H9 (cell line): ENCODE measurements around the gene ACP6. TPM values are rescaled to one million over a fixed set of nuclear protein-coding genes. Genes with fewer than 3 reads are reported as not detected.

Experiments used
- DNase-seq: peaks from one replicate; pipeline ENCODE4 v3.0.0-alpha.2; 2017
- H2AFZ ChIP-seq: one replicate; pipeline ENCODE4 v1.6.1; 2013; ENCODE audit warnings: mild to moderate bottlenecking, low read length, control low read depth, moderate library complexity
- H2AK5ac ChIP-seq: 2 replicates; pipeline ENCODE4 v1.6.1; 2013; ENCODE audit warnings: low read length, control low read depth, mixed read lengths; ENCODE audit not compliant: insufficient read length
- H2BK120ac ChIP-seq: one replicate; pipeline ENCODE4 v1.6.1; 2013; ENCODE audit warnings: low read depth, mild to moderate bottlenecking, low read length, control low read depth, inconsistent platforms; ENCODE audit not compliant: poor library complexity, severe bottlenecking
- H2BK12ac ChIP-seq: 2 replicates; pipeline ENCODE4 v1.6.1; 2013; ENCODE audit warnings: low read length, control low read depth, mixed read lengths, low read depth; ENCODE audit not compliant: insufficient read length
- H2BK15ac ChIP-seq: 2 replicates; pipeline ENCODE4 v1.6.1; 2013; ENCODE audit warnings: low read depth, low read length, control low read depth
- H2BK20ac ChIP-seq: one replicate; pipeline ENCODE4 v1.6.1; 2013; ENCODE audit warnings: low read depth, mild to moderate bottlenecking, low read length, control low read depth, inconsistent platforms; ENCODE audit not compliant: poor library complexity, severe bottlenecking
- H2BK5ac ChIP-seq: 2 replicates; pipeline ENCODE4 v1.6.1; 2013; ENCODE audit warnings: low read length, control low read depth, mixed read lengths; ENCODE audit not compliant: insufficient read length
- H3K14ac ChIP-seq: 2 replicates; pipeline ENCODE4 v1.6.1; 2013; ENCODE audit warnings: low read length, control low read depth; ENCODE audit not compliant: insufficient read depth
- H3K18ac ChIP-seq: 2 replicates; pipeline ENCODE4 v1.6.1; 2013; ENCODE audit warnings: low read depth, mild to moderate bottlenecking, mixed read lengths, low read length, control low read depth; ENCODE audit not compliant: insufficient read length
- H3K23ac ChIP-seq: 2 replicates; pipeline ENCODE4 v1.6.1; 2013; ENCODE audit warnings: low read length, control low read depth, mixed read lengths, low read depth; ENCODE audit not compliant: insufficient read length
- H3K23me2 ChIP-seq: 2 replicates; pipeline ENCODE4 v1.6.1; 2013; ENCODE audit warnings: low read depth, mild to moderate bottlenecking, mixed read lengths, low read length, control low read depth; ENCODE audit not compliant: insufficient read length, poor library complexity, severe bottlenecking
- H3K27ac ChIP-seq: 2 replicates; pipeline ENCODE4 v1.5.1; 2013; ENCODE audit warnings: low read length, control low read depth, mixed read lengths, low read depth; ENCODE audit not compliant: insufficient read length
- H3K27me3 ChIP-seq: 2 replicates; pipeline ENCODE4 v1.6.1; 2013; ENCODE audit warnings: low read length, control low read depth, inconsistent platforms; ENCODE audit not compliant: insufficient read depth
- H3K4ac ChIP-seq: 2 replicates; pipeline ENCODE4 v1.6.1; 2013; ENCODE audit warnings: low read depth, mild to moderate bottlenecking, control low read depth, inconsistent platforms, low read length, moderate library complexity
- H3K4me1 ChIP-seq: 2 replicates; pipeline ENCODE4 v1.6.1; 2013; ENCODE audit warnings: low read length, control low read depth, inconsistent platforms; ENCODE audit not compliant: insufficient read depth
- H3K4me2 ChIP-seq: 2 replicates; pipeline ENCODE4 v1.6.1; 2013; ENCODE audit warnings: low read length, control low read depth, mixed read lengths; ENCODE audit not compliant: insufficient read length, insufficient read depth
- H3K56ac ChIP-seq: 2 replicates; pipeline ENCODE4 v1.6.1; 2013; ENCODE audit warnings: low read depth, mild to moderate bottlenecking, mixed read lengths, low read length, control low read depth; ENCODE audit not compliant: insufficient read length
- H3K79me1 ChIP-seq: 2 replicates; pipeline ENCODE4 v1.6.1; 2013; ENCODE audit warnings: low read depth, mild to moderate bottlenecking, moderate library complexity, low read length, control low read depth, inconsistent platforms; ENCODE audit not compliant: insufficient read depth, poor library complexity, severe bottlenecking
- H3K79me2 ChIP-seq: 2 replicates; pipeline ENCODE4 v1.6.1; 2013; ENCODE audit warnings: low read length, control low read depth, inconsistent platforms; ENCODE audit not compliant: insufficient read depth
- H3K9ac ChIP-seq: 2 replicates; pipeline ENCODE4 v1.6.1; 2013; ENCODE audit warnings: low read length, control low read depth, mixed read lengths; ENCODE audit not compliant: insufficient read length; ENCODE audit errors: extremely low read depth
- H3K9me3 ChIP-seq: one replicate; pipeline ENCODE4 v1.6.1; 2013; ENCODE audit warnings: low read depth, low read length, inconsistent platforms; ENCODE audit not compliant: control insufficient read depth
- H3T11ph ChIP-seq: one replicate; pipeline ENCODE4 v1.6.1; 2013; ENCODE audit warnings: mild to moderate bottlenecking, low read length, control low read depth, inconsistent platforms
- H4K20me1 ChIP-seq: one replicate; pipeline ENCODE4 v1.6.1; 2013; ENCODE audit not compliant: control insufficient read depth, insufficient read length, insufficient read depth
- H4K5ac ChIP-seq: 2 replicates; pipeline ENCODE4 v1.6.1; 2013; ENCODE audit warnings: low read depth, mild to moderate bottlenecking, mixed read lengths, low read length, control low read depth; ENCODE audit not compliant: insufficient read length
- H4K8ac ChIP-seq: replicated peaks from 2 replicates; pipeline ENCODE4 v1.6.1; 2013; ENCODE audit warnings: low read length, control low read depth, mixed read lengths, low read depth; ENCODE audit not compliant: insufficient read length
- H4K91ac ChIP-seq: 2 replicates; pipeline ENCODE4 v1.6.1; 2013; ENCODE audit warnings: low read depth, mild to moderate bottlenecking, moderate library complexity, mixed read lengths, low read length, control low read depth; ENCODE audit not compliant: insufficient read length
- H3K27ac Mint-ChIP-seq, 3 experiments: 2 replicates in 2 of 3; 3 replicates in 1 of 3; pipeline ENCODE4 v1.8.0; 2020 to 2021; ENCODE audit warnings: mixed read lengths in 3 of 3, mild to moderate bottlenecking in 1 of 3, moderate library complexity in 1 of 3
- H3K27me3 Mint-ChIP-seq: 2 replicates; pipeline ENCODE4 v1.8.0; 2021; ENCODE audit warnings: low read depth, mild to moderate bottlenecking, moderate library complexity, mixed read lengths
- H3K36me3 Mint-ChIP-seq, 3 experiments: 2 replicates in 2 of 3; 3 replicates in 1 of 3; pipeline ENCODE4 v1.8.0; 2020 to 2021; ENCODE audit warnings: low read depth in 3 of 3, mixed read lengths in 3 of 3; ENCODE audit not compliant: insufficient read depth in 1 of 3
- H3K4me1 Mint-ChIP-seq, 2 experiments: 2 replicates each; pipeline ENCODE4 v1.8.0; 2020; ENCODE audit warnings: mixed read lengths in 2 of 2
- H3K4me3 Mint-ChIP-seq, 2 experiments: 2 replicates in 1 of 2; 3 replicates in 1 of 2; pipeline ENCODE4 v1.8.0; 2020 to 2021; ENCODE audit warnings: mild to moderate bottlenecking in 2 of 2, mixed read lengths in 2 of 2, moderate library complexity in 1 of 2
- H3K9me3 Mint-ChIP-seq, 2 experiments: 2 replicates in 1 of 2; 3 replicates in 1 of 2; pipeline ENCODE4 v1.8.0; 2020; ENCODE audit warnings: mild to moderate bottlenecking in 2 of 2, mixed read lengths in 2 of 2, moderate library complexity in 1 of 2
- CTCF ChIP-seq: fragments of 200-600 bp; sonication (generic); conservative IDR thresholded peaks from 3 replicates; pipeline ENCODE4 v1.8.0; 2021; ENCODE audit warnings: antibody characterized with exemption, mild to moderate bottlenecking
- WGBS: extraction: QIAGEN DNeasy Blood & Tissue Kit; methylation state at CpG from one replicate; pipeline ENCODE4 v1.1.7; 2013; ENCODE audit warnings: missing lambda C conversion rate, low lambda C conversion rate, mixed read lengths; ENCODE audit not compliant: insufficient read length; ENCODE audit errors: extremely low coverage; 5-methylcytosine and 5-hydroxymethylcytosine counted together
- total RNA-seq: library from RNA; stranded (reverse); gene quantifications from 2 replicates; pipeline ENCODE4 v1.2.1, GENCODE V29; 2021

The ACP6 gene
- total RNA-seq, 1 experiment from 2014 or later = 17.1 TPM

DNA sequence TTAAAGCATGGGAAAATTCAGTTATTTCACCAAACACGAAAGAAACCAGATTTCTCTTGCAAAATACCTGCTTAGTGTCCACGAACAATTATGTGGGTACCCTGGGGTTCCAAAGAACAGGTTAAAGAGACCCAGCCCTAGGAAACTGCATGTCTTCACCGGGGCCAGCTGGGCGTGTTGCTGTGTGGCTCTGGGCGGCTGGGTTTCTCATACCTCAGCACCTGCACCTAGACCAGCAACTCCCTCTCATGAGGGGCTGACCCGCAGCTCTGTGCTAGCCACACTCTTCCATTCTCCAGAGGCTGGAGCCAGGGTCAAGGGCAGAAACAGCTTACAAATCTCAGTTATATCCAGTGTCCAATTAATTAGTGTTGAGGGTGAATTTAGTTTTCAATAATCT lies 40.3 kb downstream of the ACP6 start:
- H2AFZ ChIP-seq = no peak overlapping the region
- no peak overlapping the region for H2BK5ac ChIP-seq
- H3K9me3 ChIP-seq = no peaks in the 10 kb centered on the region
- H2AK5ac ChIP-seq = no peak overlapping the region
- Mint-ChIP-seq H3K4me1 (peaks cover 13 to 16% of the 10 kb centered on the region in 2 experiments), H3K27ac (peak overlapping the region in 2 of 3 experiments; percentile 21 to 36; a peak in 1 of 7 replicates), H3K27me3 (no peaks in the 10 kb centered on the region), H3K9me3 (no peaks in the 10 kb centered on the region; a peak in 1 of 5 replicates), H3K36me3 (peaks cover 2 to 8% (median 3%) of the 10 kb centered on the region in 3 experiments; a peak in 3 of 7 replicates), H3K4me3 (no peak overlapping the region)
- H4K5ac ChIP-seq = no peak overlapping the region
- H2BK120ac ChIP-seq = no peak overlapping the region
- H3K27ac ChIP-seq = no peak overlapping the region
- no peak for DNase-seq
- no peak overlapping the region for H2BK12ac ChIP-seq
- no peaks in the 10 kb centered on the region for H3K79me2 ChIP-seq
- no peak overlapping the region for H4K91ac ChIP-seq
- H3K4ac ChIP-seq = no peak overlapping the region
- TF ChIP-seq CTCF = no peak
- no peak overlapping the region for H3K56ac ChIP-seq
- no peak overlapping the region for H3T11ph ChIP-seq
- H3K4me2 ChIP-seq = no peak overlapping the region
- no peak overlapping the region for H3K14ac ChIP-seq
- H2BK15ac ChIP-seq = no peak overlapping the region
- WGBS = no CpG with 5 or more reads among the region's 6 CpGs
- H3K9ac ChIP-seq = no peak overlapping the region
- no peak overlapping the region for H4K8ac ChIP-seq
- no peaks in the 10 kb centered on the region for H3K4me1 ChIP-seq
- H2BK20ac ChIP-seq = no peak overlapping the region
- no peaks in the 10 kb centered on the region for H3K23me2 ChIP-seq
- H3K79me1 ChIP-seq = no peaks in the 10 kb centered on the region
- H3K27me3 ChIP-seq = no peaks in the 10 kb centered on the region
- no peak overlapping the region for H3K23ac ChIP-seq
- no peaks in the 10 kb centered on the region for H4K20me1 ChIP-seq
- H3K18ac ChIP-seq = no peak overlapping the region
